Smooth muscle cell (in vitro differentiated cells): Measurements from ENCODE around the gene ATXN7L3. TPM values are rescaled to one million over a fixed set of nuclear protein-coding genes. Genes with fewer than 3 reads are reported as not detected.

Experiments
- DNase-seq: peaks from one replicate; lab custom pipeline; 2025; ENCODE audit not compliant: unreplicated experiment; lab: John Stamatoyannopoulos, UW
- H2AFZ ChIP-seq: fragments of 200-600 bp; sonication (generic); 2 replicates; pipeline ENCODE4 v1.6.0; 2016; ENCODE audit warnings: antibody characterized with exemption, low read depth, mild to moderate bottlenecking
- H3F3A ChIP-seq: fragments of 200-600 bp; sonication (generic); 2 replicates; pipeline ENCODE4 v1.6.0; 2017; ENCODE audit warnings: antibody characterized with exemption, low read depth
- H3K27ac ChIP-seq: fragments of 200-600 bp; sonication (generic); 2 replicates; pipeline ENCODE4 v1.5.1; 2016; ENCODE audit warnings: low read depth, mild to moderate bottlenecking
- H3K27me3 ChIP-seq: fragments of 200-600 bp; sonication (generic); 2 replicates; pipeline ENCODE4 v1.6.1; 2016; ENCODE audit warnings: low read depth, mild to moderate bottlenecking
- H3K36me3 ChIP-seq: fragments of 200-600 bp; sonication (generic); 2 replicates; pipeline ENCODE4 v1.5.1; 2016; ENCODE audit warnings: low read depth
- H3K4me1 ChIP-seq: fragments of 200-600 bp; sonication (generic); 2 replicates; pipeline ENCODE4 v1.5.1; 2016; ENCODE audit warnings: low read depth
- H3K4me2 ChIP-seq: fragments of 200-600 bp; sonication (generic); 2 replicates; pipeline ENCODE4 v1.6.0; 2016; ENCODE audit warnings: mild to moderate bottlenecking
- H3K4me3 ChIP-seq: fragments of 200-600 bp; sonication (generic); 2 replicates; pipeline ENCODE4 v1.5.1; 2016; ENCODE audit warnings: mild to moderate bottlenecking
- H3K79me2 ChIP-seq: fragments of 200-600 bp; sonication (generic); 2 replicates; pipeline ENCODE4 v1.6.0; 2016; ENCODE audit warnings: low read depth, mild to moderate bottlenecking
- H3K9ac ChIP-seq: fragments of 200-600 bp; sonication (generic); 2 replicates; pipeline ENCODE4 v1.6.0; 2016; ENCODE audit warnings: low read depth
- H3K9me3 ChIP-seq: fragments of 200-600 bp; sonication (generic); replicated peaks from 2 replicates; pipeline ENCODE4 v1.5.1; 2016; ENCODE audit warnings: low read depth
- H4K20me1 ChIP-seq: fragments of 200-600 bp; sonication (generic); 2 replicates; pipeline ENCODE4 v1.6.0; 2016; ENCODE audit warnings: low read depth
- CTCF ChIP-seq: fragments of 200-600 bp; sonication (generic); IDR thresholded peaks from 2 replicates; pipeline ENCODE4 v1.5.1; 2017; ENCODE audit warnings: borderline replicate concordance, mild to moderate bottlenecking, antibody characterized with exemption; ENCODE audit not compliant: insufficient read depth, poor library complexity, severe bottlenecking
- WGBS: methylation state at CpG from one replicate; pipeline ENCODE4 v1.1.7; 2016; ENCODE audit warnings: low lambda C conversion rate; 5-methylcytosine and 5-hydroxymethylcytosine counted together
- polyA plus RNA-seq: library from polyadenylated mRNA; unstranded; fragments of >200 nt; fragmentation: Nextera tagmentation; extraction: Ambion mirVana; gene quantifications from 2 replicates; pipeline ENCODE4 v1.2.1, GENCODE V29; 2016
- total RNA-seq: library from RNA; depleted of rRNA; stranded (reverse); fragments of >200 nt; gene quantifications from 2 replicates; pipeline ENCODE4 v1.2.3, GENCODE V29; 2014

ATXN7L3 gene
- total and polyA plus RNA-seq, 2 experiments from 2014 or later: 29.1 to 61.1 TPM

GRCh38 chr17:44207319-44207718 lies 7.6 kb upstream of the ATXN7L3 start:
- H3K4me1 ChIP-seq: peaks cover 4% of the 10 kb centered on the region

GRCh38 chr17:44206825-44207155 lies 7.1 kb upstream of the ATXN7L3 start:
- Histone ChIP-seq H3K4me1 (peaks cover 4% of the 10 kb centered on the region), H3K4me2 (no peak overlapping the region), H4K20me1 (peaks cover 15% of the 10 kb centered on the region), H3K36me3 (peaks cover 5% of the 10 kb centered on the region), H3K9me3 (no peaks in the 10 kb centered on the region), H3K4me3 (no peak overlapping the region), H3K27me3 (no peaks in the 10 kb centered on the region), H3K27ac (no peak overlapping the region), H3F3A (peaks cover 17% of the 10 kb centered on the region), H3K79me2 (no peaks in the 10 kb centered on the region), H2AFZ (no peak overlapping the region), H3K9ac (no peak overlapping the region)
- DNase-seq: no peak
- 95% methylated on average over 6 of the region's 6 CpGs for WGBS
- no peak for TF ChIP-seq CTCF

More at GRCh38 chr17:44207319-44207718, 7.6 kb upstream of the ATXN7L3 start:
- Histone ChIP-seq H3K36me3 (peaks cover 5% of the 10 kb centered on the region), H3K79me2 (no peaks in the 10 kb centered on the region), H3K4me2 (no peak overlapping the region), H3K9ac (no peak overlapping the region), H4K20me1 (peaks cover 15% of the 10 kb centered on the region), H3K27me3 (no peaks in the 10 kb centered on the region), H3F3A (peaks cover 17% of the 10 kb centered on the region), H3K27ac (no peak overlapping the region), H3K4me3 (no peak overlapping the region), H2AFZ (no peak overlapping the region), H3K9me3 (no peaks in the 10 kb centered on the region)
- WGBS: 94% methylated on average over 17 of the region's 17 CpGs
- DNase-seq: no peak
- TF ChIP-seq CTCF: no peak

GRCh38 chr17:44205962-44206824 lies 6.5 kb upstream of the ATXN7L3 start:
- H3K4me3 ChIP-seq: no peak overlapping the region
- H3K27ac ChIP-seq: no peak overlapping the region
- H3F3A ChIP-seq: peaks cover 17% of the 10 kb centered on the region
- H3K36me3 ChIP-seq: peaks cover 5% of the 10 kb centered on the region
- no peak overlapping the region for H2AFZ ChIP-seq
- no peak for DNase-seq
- 88% methylated on average over 13 of the region's 13 CpGs for WGBS
- no peak overlapping the region for H3K9ac ChIP-seq
- H3K4me2 ChIP-seq: no peak overlapping the region
- H3K27me3 ChIP-seq: no peaks in the 10 kb centered on the region
- no peaks in the 10 kb centered on the region for H3K9me3 ChIP-seq
- H3K4me1 ChIP-seq: peaks cover 4% of the 10 kb centered on the region
- peaks cover 15% of the 10 kb centered on the region for H4K20me1 ChIP-seq
- H3K79me2 ChIP-seq: no peaks in the 10 kb centered on the region
- peak; percentile 23 for TF ChIP-seq CTCF
